AG09309 (cell line): ENCODE measurements around the gene ZFAND3.

Experiments
- DNase-seq: peaks from one replicate; pipeline ENCODE4 v3.0.0-alpha.2; 2010; ENCODE audit warnings: low read depth
- H3K4me3 ChIP-seq: 2 replicates; pipeline ENCODE4 v1.5.1; 2011; ENCODE audit warnings: mild to moderate bottlenecking, low read depth, low read length, moderate library complexity; ENCODE audit not compliant: control insufficient read depth
- TF ChIP-seq, protein P1 (sequence below): IDR thresholded peaks from 2 replicates; pipeline ENCODE4 v1.5.1; 2011; ENCODE audit warnings: mild to moderate bottlenecking, low read depth, low read length, inconsistent platforms; ENCODE audit not compliant: insufficient read depth, control insufficient read depth; ENCODE audit errors: missing control alignments

ZFAND3 gene

DNA sequence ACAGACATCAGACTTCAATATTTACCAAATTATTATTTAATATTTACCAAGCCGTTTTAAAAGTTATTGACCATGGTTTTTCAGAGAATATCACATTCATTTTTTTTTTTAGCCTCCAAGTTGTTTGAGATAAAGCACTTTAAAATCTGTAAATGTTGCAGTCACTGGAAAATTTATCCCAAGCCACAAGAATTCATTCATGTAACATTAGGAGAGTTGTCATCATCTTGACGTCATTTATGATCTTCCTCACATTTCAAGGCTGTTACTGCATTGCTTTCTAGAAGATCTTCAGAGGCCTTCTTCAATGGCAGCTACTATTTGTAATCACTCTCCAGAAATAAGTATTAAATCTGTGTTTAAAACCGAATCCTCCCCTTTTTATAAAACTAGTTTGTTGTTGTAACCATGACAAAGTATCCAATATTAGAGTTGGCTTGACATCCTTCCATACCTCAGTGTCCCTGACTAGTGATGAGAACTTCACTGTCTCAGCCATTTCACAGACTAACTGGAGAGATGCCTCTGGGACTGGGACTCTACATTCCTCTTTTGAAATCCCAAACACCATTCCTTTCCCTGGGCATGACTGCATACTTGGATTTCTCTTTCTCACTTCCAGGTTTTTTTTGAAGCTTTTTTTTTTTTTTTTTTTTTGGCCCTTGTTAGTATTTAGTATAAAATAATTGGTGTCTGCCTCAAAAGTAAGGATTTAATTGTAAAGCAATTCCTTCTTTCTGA is 100.1 kb downstream of the ZFAND3 start:
- no peak overlapping the region for H3K4me3 ChIP-seq
- DNase-seq: peak; percentile 20
- TF ChIP-seq, protein P1, sequence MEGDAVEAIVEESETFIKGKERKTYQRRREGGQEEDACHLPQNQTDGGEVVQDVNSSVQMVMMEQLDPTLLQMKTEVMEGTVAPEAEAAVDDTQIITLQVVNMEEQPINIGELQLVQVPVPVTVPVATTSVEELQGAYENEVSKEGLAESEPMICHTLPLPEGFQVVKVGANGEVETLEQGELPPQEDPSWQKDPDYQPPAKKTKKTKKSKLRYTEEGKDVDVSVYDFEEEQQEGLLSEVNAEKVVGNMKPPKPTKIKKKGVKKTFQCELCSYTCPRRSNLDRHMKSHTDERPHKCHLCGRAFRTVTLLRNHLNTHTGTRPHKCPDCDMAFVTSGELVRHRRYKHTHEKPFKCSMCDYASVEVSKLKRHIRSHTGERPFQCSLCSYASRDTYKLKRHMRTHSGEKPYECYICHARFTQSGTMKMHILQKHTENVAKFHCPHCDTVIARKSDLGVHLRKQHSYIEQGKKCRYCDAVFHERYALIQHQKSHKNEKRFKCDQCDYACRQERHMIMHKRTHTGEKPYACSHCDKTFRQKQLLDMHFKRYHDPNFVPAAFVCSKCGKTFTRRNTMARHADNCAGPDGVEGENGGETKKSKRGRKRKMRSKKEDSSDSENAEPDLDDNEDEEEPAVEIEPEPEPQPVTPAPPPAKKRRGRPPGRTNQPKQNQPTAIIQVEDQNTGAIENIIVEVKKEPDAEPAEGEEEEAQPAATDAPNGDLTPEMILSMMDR: no peak

DNA sequence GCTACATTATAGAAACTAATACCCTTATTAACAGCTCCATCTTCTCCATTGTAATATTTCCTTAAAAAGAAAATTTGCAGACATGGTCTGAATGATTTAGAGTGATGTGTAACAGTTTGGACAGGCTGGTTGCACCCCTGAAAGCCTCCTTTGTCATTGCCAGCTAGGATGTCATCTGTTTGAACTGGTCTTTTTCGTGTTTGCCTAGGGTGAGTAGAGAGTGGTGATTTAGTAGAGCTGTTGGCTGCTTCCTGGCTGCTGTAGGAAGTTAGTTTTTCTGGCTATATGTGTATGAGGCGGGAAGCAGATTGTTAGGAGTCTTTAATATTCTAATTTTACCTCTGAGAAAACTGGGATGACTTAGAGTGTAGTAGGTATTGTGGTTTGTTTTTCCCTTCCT is 101.1 kb downstream of the ZFAND3 start:
- DNase-seq: no peak
- no peak overlapping the region for H3K4me3 ChIP-seq
- TF ChIP-seq, protein P1: no peak

DNA sequence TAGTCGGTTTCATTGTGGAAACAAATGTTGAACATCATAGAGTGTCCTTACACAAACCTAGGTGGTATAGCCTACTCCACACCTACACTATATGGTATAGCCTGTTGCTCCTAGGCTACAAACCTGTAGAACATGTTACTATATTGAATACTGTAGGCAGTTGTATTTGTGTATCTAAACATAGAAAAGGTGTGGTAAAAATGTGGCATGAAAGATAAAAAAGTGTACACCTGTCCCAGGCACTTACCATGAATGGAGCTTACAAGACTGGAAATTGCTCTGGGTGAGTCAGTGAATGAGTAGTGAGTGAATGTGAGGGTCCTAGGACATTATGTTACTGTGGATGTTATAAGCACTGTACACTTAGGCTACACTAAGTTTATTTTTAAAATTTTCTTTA is 103.0 kb downstream of the ZFAND3 start:
- no peak overlapping the region for H3K4me3 ChIP-seq
- no peak for DNase-seq
- TF ChIP-seq, protein P1: no peak

DNA sequence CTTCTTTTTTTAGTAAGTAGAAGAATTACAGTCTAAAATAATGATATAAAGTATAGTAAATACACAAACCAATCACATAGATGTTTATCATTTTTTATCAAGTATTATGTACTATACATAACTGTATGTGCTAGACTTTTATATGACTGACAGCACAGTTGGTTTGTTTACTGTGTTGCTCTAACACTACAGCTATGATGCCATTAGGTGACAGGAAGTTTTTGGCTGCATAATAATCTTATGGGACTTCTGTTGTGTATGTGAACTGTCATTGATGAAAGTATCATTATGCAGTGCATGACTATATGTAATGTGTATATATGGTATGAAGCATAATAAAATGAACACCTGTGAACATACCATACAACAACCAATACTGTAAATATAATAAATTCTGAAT is 104.0 kb downstream of the ZFAND3 start:
- H3K4me3 ChIP-seq: no peak overlapping the region
- DNase-seq: no peak
- TF ChIP-seq, protein P1: no peak

DNA sequence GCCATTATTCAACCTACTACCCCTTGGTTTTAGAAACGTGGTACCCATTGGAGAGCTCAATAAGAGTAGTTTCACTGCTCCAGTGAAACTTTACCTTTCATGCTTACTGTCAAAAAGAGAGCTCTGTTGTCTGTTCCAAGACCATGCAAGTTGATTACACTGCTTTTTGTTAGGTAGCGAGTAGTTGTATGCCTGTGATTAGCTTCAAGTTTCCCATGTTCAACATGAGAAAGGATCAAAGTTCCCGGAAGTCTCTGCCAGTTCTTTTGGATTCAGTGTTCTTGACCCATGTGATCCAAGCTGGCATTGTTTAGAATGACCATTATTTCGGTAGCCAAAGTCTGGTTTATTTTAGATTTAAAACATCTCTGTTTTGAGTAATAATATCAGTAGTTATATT is 107.1 kb downstream of the ZFAND3 start:
- TF ChIP-seq, protein P1: no peak
- no peak overlapping the region for H3K4me3 ChIP-seq
- no peak for DNase-seq

DNA sequence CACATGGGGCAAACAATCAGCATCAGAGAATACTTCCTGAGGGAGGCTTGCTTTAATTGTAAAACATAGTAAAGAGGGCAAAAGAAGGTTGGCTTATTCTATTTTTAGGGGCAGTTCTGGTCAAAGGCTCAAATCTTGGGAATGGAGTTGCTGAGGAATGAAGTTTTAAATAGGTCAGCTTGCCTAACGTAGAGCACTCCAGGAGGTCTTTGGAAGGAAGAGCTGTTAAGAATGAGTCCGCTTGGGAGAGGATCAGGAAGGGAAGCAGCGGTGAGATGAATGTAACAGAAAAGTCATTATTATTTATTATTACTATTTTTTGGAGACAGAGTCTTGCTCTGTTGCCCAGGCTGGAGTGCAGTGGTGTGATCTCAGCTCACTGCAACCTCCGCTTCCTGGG is 108.7 kb downstream of the ZFAND3 start:
- DNase-seq: no peak
- no peak overlapping the region for H3K4me3 ChIP-seq
- TF ChIP-seq, protein P1: no peak
